ENCODE data around the gene NUP58. TPM values are rescaled to one million over a fixed set of nuclear protein-coding genes. Genes with fewer than 3 reads are reported as not detected.

NUP58 gene
- total RNA-seq, 4 donors from 2014 or later = 22.4 to 51.9 (median 36.3) TPM

DNA sequence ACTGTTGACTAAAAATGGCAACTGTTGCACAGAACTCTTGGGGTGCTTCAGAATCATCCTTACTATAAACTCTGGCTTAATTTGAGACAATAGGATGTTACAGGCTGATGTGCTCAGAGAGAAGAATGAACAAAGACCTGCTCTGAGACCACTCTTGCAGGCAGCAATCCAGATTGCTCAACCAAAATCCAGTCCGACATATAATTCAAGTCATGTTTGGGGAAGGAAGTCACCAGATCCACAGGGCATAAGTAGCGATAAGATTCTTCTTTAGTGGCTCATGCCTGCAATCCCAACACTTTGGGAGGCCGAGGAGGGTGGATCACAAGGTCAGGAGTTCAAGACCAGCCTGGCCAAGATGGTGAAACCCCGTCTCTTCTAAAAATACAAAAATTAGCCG is 34.7 kb upstream of the NUP58 start:
- H3K4me1 ChIP-seq = no peaks in the 10 kb centered on the region
- intact Hi-C loops (cut with DNase I) = no loop called here
- no peak overlapping the region for H3K4me3 ChIP-seq
- no peak for TF ChIP-seq POLR2A (IDR thresholded peaks at IDR 0.05)
- TF ChIP-seq, protein P1, sequence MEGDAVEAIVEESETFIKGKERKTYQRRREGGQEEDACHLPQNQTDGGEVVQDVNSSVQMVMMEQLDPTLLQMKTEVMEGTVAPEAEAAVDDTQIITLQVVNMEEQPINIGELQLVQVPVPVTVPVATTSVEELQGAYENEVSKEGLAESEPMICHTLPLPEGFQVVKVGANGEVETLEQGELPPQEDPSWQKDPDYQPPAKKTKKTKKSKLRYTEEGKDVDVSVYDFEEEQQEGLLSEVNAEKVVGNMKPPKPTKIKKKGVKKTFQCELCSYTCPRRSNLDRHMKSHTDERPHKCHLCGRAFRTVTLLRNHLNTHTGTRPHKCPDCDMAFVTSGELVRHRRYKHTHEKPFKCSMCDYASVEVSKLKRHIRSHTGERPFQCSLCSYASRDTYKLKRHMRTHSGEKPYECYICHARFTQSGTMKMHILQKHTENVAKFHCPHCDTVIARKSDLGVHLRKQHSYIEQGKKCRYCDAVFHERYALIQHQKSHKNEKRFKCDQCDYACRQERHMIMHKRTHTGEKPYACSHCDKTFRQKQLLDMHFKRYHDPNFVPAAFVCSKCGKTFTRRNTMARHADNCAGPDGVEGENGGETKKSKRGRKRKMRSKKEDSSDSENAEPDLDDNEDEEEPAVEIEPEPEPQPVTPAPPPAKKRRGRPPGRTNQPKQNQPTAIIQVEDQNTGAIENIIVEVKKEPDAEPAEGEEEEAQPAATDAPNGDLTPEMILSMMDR (IDR thresholded peaks at IDR 0.05) = no peak
- WGBS, 2 donors = 77 to 83% methylated on average over 4 to 5 of the region's 5 CpGs
- no peak for DNase-seq
- H3K27me3 ChIP-seq = no peaks in the 10 kb centered on the region
- H3K27ac ChIP-seq = no peak overlapping the region
- peaks cover 0 to 70% (median 0%) of the 10 kb centered on the region in 3 donors for H3K36me3 ChIP-seq
- no peaks in the 10 kb centered on the region for H3K9me3 ChIP-seq

DNA sequence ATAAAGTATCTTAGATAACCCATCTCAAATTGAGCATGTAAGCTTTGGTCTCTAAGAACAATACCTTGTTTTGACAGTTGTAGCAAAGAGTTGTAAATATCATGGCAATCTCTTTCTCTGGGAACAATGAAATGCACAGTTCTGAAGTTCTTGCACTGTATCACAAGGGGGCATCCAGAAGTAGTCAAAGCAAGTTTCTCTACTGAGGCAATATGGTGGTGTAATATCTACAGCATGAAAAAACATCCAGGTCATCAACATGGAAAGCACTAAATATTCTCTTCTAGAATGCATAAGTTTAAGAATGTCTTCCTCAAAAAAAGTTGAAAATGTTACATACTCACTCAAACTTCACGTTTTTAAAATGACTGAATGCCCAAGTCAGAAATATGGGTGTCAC is 33.7 kb upstream of the NUP58 start:
- H3K27ac ChIP-seq = no peak overlapping the region
- no peak overlapping the region for H3K4me3 ChIP-seq
- no peaks in the 10 kb centered on the region for H3K9me3 ChIP-seq
- TF ChIP-seq, protein P1 (IDR thresholded peaks at IDR 0.05) = peak in 1 of 6 experiments; percentile 13
- no peak for TF ChIP-seq POLR2A (IDR thresholded peaks at IDR 0.05)
- H3K36me3 ChIP-seq = peaks cover 0 to 70% (median 0%) of the 10 kb centered on the region in 3 donors
- no peaks in the 10 kb centered on the region for H3K27me3 ChIP-seq
- intact Hi-C loops (cut with DNase I) = no loop called here
- WGBS, 2 donors = 76 to 87% methylated on average over 1 of the region's 1 CpG
- H3K4me1 ChIP-seq = no peaks in the 10 kb centered on the region
- DNase-seq = no peak

DNA sequence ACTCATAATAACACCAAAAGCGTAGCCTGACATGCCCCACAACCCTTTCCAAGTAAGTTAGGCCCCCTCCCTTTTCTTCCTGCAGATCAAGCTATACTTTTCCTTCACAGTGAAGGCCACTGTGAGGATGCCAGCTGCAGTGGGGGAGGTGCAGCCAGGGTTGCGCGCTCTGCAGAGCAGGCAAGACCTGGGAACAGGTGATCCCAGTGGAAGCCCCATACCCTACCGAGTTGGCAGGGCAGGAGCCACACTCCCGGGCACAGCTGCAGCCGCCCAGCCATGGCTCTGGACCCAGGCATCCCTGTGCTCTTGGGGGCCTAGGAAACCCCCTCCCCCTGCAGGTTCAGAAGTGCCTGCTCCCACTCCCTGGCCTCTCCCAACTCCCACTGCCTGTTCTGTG is 32.9 kb upstream of the NUP58 start:
- DNase-seq = no peak
- peaks cover 0 to 70% (median 0%) of the 10 kb centered on the region in 3 donors for H3K36me3 ChIP-seq
- 85 to 95% methylated on average over 2 to 4 of the region's 6 CpGs for WGBS, 2 donors
- H3K4me1 ChIP-seq = no peaks in the 10 kb centered on the region
- intact Hi-C loops (cut with DNase I) = no loop called here
- no peaks in the 10 kb centered on the region for H3K9me3 ChIP-seq
- TF ChIP-seq, protein P1 (IDR thresholded peaks at IDR 0.05) = no peak
- TF ChIP-seq POLR2A (IDR thresholded peaks at IDR 0.05) = no peak
- no peak overlapping the region for H3K4me3 ChIP-seq
- H3K27ac ChIP-seq = no peak overlapping the region
- H3K27me3 ChIP-seq = no peaks in the 10 kb centered on the region

DNA sequence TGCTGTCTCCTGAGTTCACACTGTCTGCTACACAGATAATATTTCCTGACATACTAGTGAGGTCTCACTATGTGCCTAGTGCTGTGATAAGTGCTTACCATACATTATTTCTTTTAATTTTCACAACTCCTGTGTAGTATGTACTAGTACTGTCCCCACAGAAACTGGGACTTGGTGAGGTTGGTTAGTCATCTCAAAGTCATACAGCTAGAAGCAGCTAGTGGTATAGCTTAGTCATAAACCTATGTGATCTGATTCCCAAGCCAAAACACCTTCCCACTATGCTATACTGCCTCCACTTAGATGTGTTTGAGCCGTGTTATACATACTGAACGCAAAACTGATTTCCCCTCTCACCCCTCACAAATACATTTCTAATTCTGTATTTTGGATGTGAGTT is 24.7 kb upstream of the NUP58 start:
- H3K36me3 ChIP-seq = peaks cover 0 to 22% (median 0%) of the 10 kb centered on the region in 3 donors
- no peak overlapping the region for H3K27ac ChIP-seq
- no peaks in the 10 kb centered on the region for H3K9me3 ChIP-seq
- 79 to 90% methylated on average over 2 of the region's 2 CpGs for WGBS, 2 donors
- DNase-seq = no peak
- no peak for TF ChIP-seq POLR2A (IDR thresholded peaks at IDR 0.05)
- TF ChIP-seq, protein P1 (IDR thresholded peaks at IDR 0.05) = no peak
- intact Hi-C loops (cut with DNase I) = no loop called here
- no peaks in the 10 kb centered on the region for H3K27me3 ChIP-seq
- no peaks in the 10 kb centered on the region for H3K4me1 ChIP-seq
- no peak overlapping the region for H3K4me3 ChIP-seq

DNA sequence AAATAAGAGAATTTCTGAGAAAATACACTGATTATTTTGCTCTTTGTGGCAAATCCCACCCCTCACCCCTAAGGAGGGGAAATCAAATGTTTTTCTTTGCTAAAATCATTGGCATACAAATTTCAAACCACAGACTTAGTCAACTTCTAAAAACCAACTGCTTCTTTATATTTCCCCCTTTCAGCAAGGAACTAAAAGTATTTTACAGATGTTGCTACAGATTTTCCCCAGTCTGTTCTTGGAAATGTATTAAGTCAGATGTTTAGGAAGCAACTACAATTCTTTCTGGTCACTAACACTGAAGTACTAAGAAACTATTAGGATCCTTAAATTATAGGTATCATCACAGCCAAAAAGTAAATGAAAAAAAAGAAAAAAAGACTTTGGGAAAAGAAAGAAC is 21.0 kb upstream of the NUP58 start:
- DNase-seq = no peak
- no peak for TF ChIP-seq POLR2A (IDR thresholded peaks at IDR 0.05)
- TF ChIP-seq, protein P1 (IDR thresholded peaks at IDR 0.05) = no peak
- H3K9me3 ChIP-seq = no peaks in the 10 kb centered on the region
- intact Hi-C loops (cut with DNase I) = no loop called here
- peaks cover 0 to 17% (median 6%) of the 10 kb centered on the region in 3 donors for H3K4me1 ChIP-seq
- no peaks in the 10 kb centered on the region for H3K36me3 ChIP-seq
- no peak overlapping the region for H3K27ac ChIP-seq
- H3K27me3 ChIP-seq = no peaks in the 10 kb centered on the region
- H3K4me3 ChIP-seq = no peak overlapping the region

Measured in esophagus squamous epithelium (tissue), 5 donors.